Measurements from ENCODE around the gene HS3ST5.

GRCh38 chr6:114312931-114313330 lies 29.9 kb downstream of the HS3ST5 start:
- TF ChIP-seq, protein P1, sequence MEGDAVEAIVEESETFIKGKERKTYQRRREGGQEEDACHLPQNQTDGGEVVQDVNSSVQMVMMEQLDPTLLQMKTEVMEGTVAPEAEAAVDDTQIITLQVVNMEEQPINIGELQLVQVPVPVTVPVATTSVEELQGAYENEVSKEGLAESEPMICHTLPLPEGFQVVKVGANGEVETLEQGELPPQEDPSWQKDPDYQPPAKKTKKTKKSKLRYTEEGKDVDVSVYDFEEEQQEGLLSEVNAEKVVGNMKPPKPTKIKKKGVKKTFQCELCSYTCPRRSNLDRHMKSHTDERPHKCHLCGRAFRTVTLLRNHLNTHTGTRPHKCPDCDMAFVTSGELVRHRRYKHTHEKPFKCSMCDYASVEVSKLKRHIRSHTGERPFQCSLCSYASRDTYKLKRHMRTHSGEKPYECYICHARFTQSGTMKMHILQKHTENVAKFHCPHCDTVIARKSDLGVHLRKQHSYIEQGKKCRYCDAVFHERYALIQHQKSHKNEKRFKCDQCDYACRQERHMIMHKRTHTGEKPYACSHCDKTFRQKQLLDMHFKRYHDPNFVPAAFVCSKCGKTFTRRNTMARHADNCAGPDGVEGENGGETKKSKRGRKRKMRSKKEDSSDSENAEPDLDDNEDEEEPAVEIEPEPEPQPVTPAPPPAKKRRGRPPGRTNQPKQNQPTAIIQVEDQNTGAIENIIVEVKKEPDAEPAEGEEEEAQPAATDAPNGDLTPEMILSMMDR (conservative IDR thresholded peaks at IDR 0.05; ENCODE audit: low read depth in 2 of 2): no peak
- TF ChIP-seq, protein P2, sequence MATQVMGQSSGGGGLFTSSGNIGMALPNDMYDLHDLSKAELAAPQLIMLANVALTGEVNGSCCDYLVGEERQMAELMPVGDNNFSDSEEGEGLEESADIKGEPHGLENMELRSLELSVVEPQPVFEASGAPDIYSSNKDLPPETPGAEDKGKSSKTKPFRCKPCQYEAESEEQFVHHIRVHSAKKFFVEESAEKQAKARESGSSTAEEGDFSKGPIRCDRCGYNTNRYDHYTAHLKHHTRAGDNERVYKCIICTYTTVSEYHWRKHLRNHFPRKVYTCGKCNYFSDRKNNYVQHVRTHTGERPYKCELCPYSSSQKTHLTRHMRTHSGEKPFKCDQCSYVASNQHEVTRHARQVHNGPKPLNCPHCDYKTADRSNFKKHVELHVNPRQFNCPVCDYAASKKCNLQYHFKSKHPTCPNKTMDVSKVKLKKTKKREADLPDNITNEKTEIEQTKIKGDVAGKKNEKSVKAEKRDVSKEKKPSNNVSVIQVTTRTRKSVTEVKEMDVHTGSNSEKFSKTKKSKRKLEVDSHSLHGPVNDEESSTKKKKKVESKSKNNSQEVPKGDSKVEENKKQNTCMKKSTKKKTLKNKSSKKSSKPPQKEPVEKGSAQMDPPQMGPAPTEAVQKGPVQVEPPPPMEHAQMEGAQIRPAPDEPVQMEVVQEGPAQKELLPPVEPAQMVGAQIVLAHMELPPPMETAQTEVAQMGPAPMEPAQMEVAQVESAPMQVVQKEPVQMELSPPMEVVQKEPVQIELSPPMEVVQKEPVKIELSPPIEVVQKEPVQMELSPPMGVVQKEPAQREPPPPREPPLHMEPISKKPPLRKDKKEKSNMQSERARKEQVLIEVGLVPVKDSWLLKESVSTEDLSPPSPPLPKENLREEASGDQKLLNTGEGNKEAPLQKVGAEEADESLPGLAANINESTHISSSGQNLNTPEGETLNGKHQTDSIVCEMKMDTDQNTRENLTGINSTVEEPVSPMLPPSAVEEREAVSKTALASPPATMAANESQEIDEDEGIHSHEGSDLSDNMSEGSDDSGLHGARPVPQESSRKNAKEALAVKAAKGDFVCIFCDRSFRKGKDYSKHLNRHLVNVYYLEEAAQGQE (IDR thresholded peaks at IDR 0.05; ENCODE audit: unreplicated experiment): no peak
- TF ChIP-seq POLR2AphosphoS5 (IDR thresholded peaks at IDR 0.05; ENCODE audit: low read depth) (no peak), EZH2 (IDR thresholded peaks at IDR 0.05; ENCODE audit: low read depth, unreplicated experiment) (no peak), STAT1 (IDR thresholded peaks at IDR 0.05; ENCODE audit: unreplicated experiment) (no peak), ZNF462 (CRISPR knock-in tag; IDR thresholded peaks at IDR 0.05) (no peak), NANOG (IDR thresholded peaks at IDR 0.05; ENCODE audit: borderline replicate concordance) (no peak), JUNB (IDR thresholded peaks at IDR 0.05; ENCODE audit: unreplicated experiment) (no peak), CREB1 (CRISPR knock-in tag; IDR thresholded peaks at IDR 0.05; ENCODE audit: low read depth) (no peak), ETS1 (IDR thresholded peaks at IDR 0.05) (no peak), ZNF331 (CRISPR knock-in tag; IDR thresholded peaks at IDR 0.05; ENCODE audit: low read depth) (no peak), EZH2phosphoT487 (IDR thresholded peaks at IDR 0.05; ENCODE audit: unreplicated experiment) (no peak), ZNF114 (CRISPR knock-in tag; IDR thresholded peaks at IDR 0.05) (no peak)

Data from GM23338 (cell line).